Gastrocnemius medialis (tissue), 4 donors: Measurements from ENCODE around the gene BCL11A. TPM values are rescaled to one million over a fixed set of nuclear protein-coding genes. Genes with fewer than 3 reads are reported as not detected.

Experiments used
- ATAC-seq, 2 donors: fragments of 150-250 bp; one replicate each; pipeline ENCODE4 v1.9.1; 2016
- DNase-seq, 2 donors: peaks; one replicate each; pipeline ENCODE4 v3.0.0-alpha.2; 2019
- H3K27ac ChIP-seq, 4 donors: fragments of 200-600 bp; sonication (generic); 1 replicate in 1 of 4; 2 replicates in 3 of 4; pipeline ENCODE4 v1.5.1; 2016 to 2018; ENCODE audit warnings: mild to moderate bottlenecking in 2 of 4, moderate library complexity in 1 of 4
- H3K27me3 ChIP-seq, 3 donors: fragments of 200-600 bp; sonication (generic) in 2 of 3; 1 replicate in 1 of 3; 2 replicates in 2 of 3; pipeline versions ENCODE4 v1.5.1 to v1.6.0; 2016 to 2019; ENCODE audit warnings: mild to moderate bottlenecking in 1 of 3, moderate library complexity in 1 of 3
- H3K36me3 ChIP-seq, 2 donors: fragments of 200-600 bp; sonication (generic) in 1 of 2; one replicate each; pipeline ENCODE4 v1.5.1; 2017 to 2018
- H3K4me1 ChIP-seq, 2 donors: fragments of 200-600 bp; sonication (generic) in 1 of 2; one replicate each; pipeline ENCODE4 v1.5.1; 2016 to 2017; ENCODE audit warnings: mild to moderate bottlenecking in 2 of 2
- H3K4me3 ChIP-seq, 4 donors: fragments of 200-600 bp; sonication (generic) in 3 of 4; 1 replicate in 1 of 4; 2 replicates in 3 of 4; pipeline ENCODE4 v1.5.1; 2016 to 2019; ENCODE audit warnings: mild to moderate bottlenecking in 2 of 4
- H3K9me3 ChIP-seq, 3 donors: fragments of 200-600 bp; sonication (generic) in 2 of 3; 1 replicate in 1 of 3; 2 replicates in 2 of 3; pipeline ENCODE4 v1.5.1; 2016 to 2019
- POLR2A ChIP-seq, 2 donors: fragments of 450-650 bp; IDR thresholded peaks; one replicate each; pipeline ENCODE4 v1.6.1; 2017; ENCODE audit warnings: antibody characterized with exemption in 2 of 2, mild to moderate bottlenecking in 2 of 2, moderate library complexity in 2 of 2
- in situ Hi-C, 4 donors: fragments of 200-750 bp; cut with MboI; loops; one replicate each; pipeline versions ENCODE4 v1.15.0 to v1.8.0; 2017; ENCODE audit warnings: low sequenced_read_pairs in 4 of 4
- intact Hi-C: fragments of 100-400 bp; cut with DNase I; formaldehyde crosslinking; loops from one replicate; pipeline ENCODE4 v1.15.1; 2023; ENCODE audit warnings: low total_unique reads
- total RNA-seq, 4 donors: library from RNA; depleted of rRNA; stranded (reverse); fragments of >200 nt; gene quantifications; one replicate each; pipeline versions ENCODE4 v1.1.0 to v1.2.3, GENCODE V29; 2016
- TF ChIP-seq, protein P1 (sequence below), 5 experiments: fragments of 450-650 bp in 3 of 5; fragments of 200-600 bp in 2 of 5; sonication (generic) in 2 of 5; IDR thresholded peaks in 4 of 5; conservative IDR thresholded peaks in 1 of 5; 1 replicate in 4 of 5; 2 replicates in 1 of 5; pipeline ENCODE4 v1.5.1; 2016 to 2019; ENCODE audit warnings: antibody characterized with exemption in 5 of 5, mild to moderate bottlenecking in 3 of 5, moderate library complexity in 3 of 5

Gene BCL11A
- total RNA-seq, 4 donors from 2014 or later, result 0.04 to 1.0 (median 0.07) TPM; not detected in 1

DNA sequence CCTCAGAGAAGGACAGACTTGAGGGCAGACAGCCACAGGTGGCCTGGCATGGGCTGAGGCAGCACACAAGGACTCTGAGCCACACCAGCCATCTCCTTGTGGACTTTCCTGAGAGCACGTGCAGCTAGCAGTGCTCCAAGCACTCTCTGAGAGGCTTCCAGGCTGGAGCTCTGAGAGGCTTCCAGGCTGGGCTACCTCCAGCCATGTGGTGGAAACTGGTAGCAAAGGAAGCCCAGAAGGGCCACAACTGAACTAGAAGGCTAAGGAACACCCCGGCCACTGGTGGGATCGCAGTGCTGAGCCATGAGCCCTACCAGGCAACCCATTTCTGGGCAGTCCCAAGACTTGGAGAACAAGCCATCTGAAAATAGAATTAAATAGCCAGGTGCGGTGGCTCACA is 39.5 kb downstream of the BCL11A start:
- in situ Hi-C loops (no loop called here), intact Hi-C loops (no loop called here)
- no peak for DNase-seq
- H3K4me3 ChIP-seq, result no peak overlapping the region
- no peaks in the 10 kb centered on the region for H3K4me1 ChIP-seq
- no peak overlapping the region for H3K27ac ChIP-seq
- H3K9me3 ChIP-seq, result no peaks in the 10 kb centered on the region
- TF ChIP-seq, protein P1, sequence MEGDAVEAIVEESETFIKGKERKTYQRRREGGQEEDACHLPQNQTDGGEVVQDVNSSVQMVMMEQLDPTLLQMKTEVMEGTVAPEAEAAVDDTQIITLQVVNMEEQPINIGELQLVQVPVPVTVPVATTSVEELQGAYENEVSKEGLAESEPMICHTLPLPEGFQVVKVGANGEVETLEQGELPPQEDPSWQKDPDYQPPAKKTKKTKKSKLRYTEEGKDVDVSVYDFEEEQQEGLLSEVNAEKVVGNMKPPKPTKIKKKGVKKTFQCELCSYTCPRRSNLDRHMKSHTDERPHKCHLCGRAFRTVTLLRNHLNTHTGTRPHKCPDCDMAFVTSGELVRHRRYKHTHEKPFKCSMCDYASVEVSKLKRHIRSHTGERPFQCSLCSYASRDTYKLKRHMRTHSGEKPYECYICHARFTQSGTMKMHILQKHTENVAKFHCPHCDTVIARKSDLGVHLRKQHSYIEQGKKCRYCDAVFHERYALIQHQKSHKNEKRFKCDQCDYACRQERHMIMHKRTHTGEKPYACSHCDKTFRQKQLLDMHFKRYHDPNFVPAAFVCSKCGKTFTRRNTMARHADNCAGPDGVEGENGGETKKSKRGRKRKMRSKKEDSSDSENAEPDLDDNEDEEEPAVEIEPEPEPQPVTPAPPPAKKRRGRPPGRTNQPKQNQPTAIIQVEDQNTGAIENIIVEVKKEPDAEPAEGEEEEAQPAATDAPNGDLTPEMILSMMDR (IDR thresholded peaks at IDR 0.05 in 4 of 5, conservative IDR thresholded peaks at IDR 0.05 in 1 of 5), result no peak
- no peak for TF ChIP-seq POLR2A (IDR thresholded peaks at IDR 0.05)
- peaks cover 0 to 3% (median 2%) of the 10 kb centered on the region in 3 donors for H3K27me3 ChIP-seq
- ATAC-seq, result no peak
- H3K36me3 ChIP-seq, result no peaks in the 10 kb centered on the region

DNA sequence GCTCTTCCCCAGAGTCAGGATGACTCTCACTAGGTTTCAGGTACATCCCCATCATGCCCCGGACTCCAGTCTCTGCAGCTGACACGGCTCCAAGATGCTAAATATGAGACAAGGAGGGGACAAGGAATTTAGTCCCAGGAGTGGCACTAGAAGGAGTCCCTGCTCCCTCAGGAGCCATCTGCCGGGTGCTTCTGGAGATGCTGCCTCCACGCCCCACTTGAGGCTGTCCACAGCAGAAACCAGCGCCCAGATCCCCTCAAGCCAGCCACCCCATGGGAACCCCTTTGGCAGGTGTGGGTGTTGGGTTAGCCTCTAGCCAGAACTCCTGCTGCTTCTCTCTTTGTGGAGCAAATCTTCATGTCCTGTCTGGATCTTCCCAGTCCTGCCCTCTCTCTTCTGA is 40.3 kb downstream of the BCL11A start:
- no peak for DNase-seq
- H3K27ac ChIP-seq, result no peak overlapping the region
- intact Hi-C loops (no loop called here), in situ Hi-C loops (no loop called here)
- H3K9me3 ChIP-seq, result no peaks in the 10 kb centered on the region
- no peak overlapping the region for H3K4me3 ChIP-seq
- TF ChIP-seq, protein P1 (IDR thresholded peaks at IDR 0.05 in 4 of 5, conservative IDR thresholded peaks at IDR 0.05 in 1 of 5), result no peak
- TF ChIP-seq POLR2A (IDR thresholded peaks at IDR 0.05), result no peak
- no peaks in the 10 kb centered on the region for H3K4me1 ChIP-seq
- H3K36me3 ChIP-seq, result no peaks in the 10 kb centered on the region
- ATAC-seq, result no peak
- H3K27me3 ChIP-seq, result peaks cover 0 to 3% (median 2%) of the 10 kb centered on the region in 3 donors

DNA sequence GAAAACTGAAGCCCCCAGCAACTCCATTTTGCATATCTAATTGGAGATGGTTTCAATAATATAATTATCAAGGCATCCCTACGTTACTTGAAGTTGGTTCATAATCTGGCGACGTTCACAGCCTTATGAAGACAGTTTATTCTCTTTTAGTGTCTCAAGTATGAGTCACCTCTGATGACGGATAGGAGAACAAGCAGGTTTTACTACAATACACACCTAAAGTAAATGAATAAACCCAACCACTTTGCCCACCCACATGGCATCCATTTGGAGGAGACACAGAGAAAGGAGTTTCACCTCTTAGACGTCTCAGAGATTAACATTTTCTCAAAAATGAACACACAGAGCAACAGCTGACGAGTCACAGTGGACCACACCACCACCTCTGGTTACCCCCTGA is 40.8 kb downstream of the BCL11A start:
- Histone ChIP-seq H3K4me1 (no peaks in the 10 kb centered on the region), H3K27ac (no peak overlapping the region), H3K4me3 (no peak overlapping the region), H3K9me3 (no peaks in the 10 kb centered on the region), H3K36me3 (no peaks in the 10 kb centered on the region), H3K27me3 (peaks cover 0 to 3% (median 2%) of the 10 kb centered on the region in 3 donors)
- intact Hi-C loops, result no loop called here
- DNase-seq (no peak), ATAC-seq (no peak)
- in situ Hi-C loops, result no loop called here
- no peak for TF ChIP-seq POLR2A (IDR thresholded peaks at IDR 0.05)
- TF ChIP-seq, protein P1 (IDR thresholded peaks at IDR 0.05 in 4 of 5, conservative IDR thresholded peaks at IDR 0.05 in 1 of 5), result no peak

- no peaks in the 10 kb centered on the region for H3K36me3 ChIP-seq
- H3K9me3 ChIP-seq, result no peaks in the 10 kb centered on the region
- in situ Hi-C loops, result no loop called here
- ATAC-seq, result no peak
- H3K27ac ChIP-seq, result no peak overlapping the region
- no peaks in the 10 kb centered on the region for H3K4me1 ChIP-seq
- intact Hi-C loops, result no loop called here
- DNase-seq, result no peak
- peaks cover 0 to 3% (median 2%) of the 10 kb centered on the region in 3 donors for H3K27me3 ChIP-seq
- TF ChIP-seq POLR2A (IDR thresholded peaks at IDR 0.05), result no peak
- TF ChIP-seq, protein P1 (IDR thresholded peaks at IDR 0.05 in 4 of 5, conservative IDR thresholded peaks at IDR 0.05 in 1 of 5), result no peak
- no peak overlapping the region for H3K4me3 ChIP-seq
Measured at GRCh38 chr2:60512062-60512622, 41.3 kb downstream of the BCL11A start.

GRCh38 chr2:60510713-60511112 is 42.7 kb downstream of the BCL11A start:
- Histone ChIP-seq H3K27ac (no peak overlapping the region), H3K9me3 (no peaks in the 10 kb centered on the region), H3K4me1 (no peaks in the 10 kb centered on the region), H3K36me3 (no peaks in the 10 kb centered on the region), H3K27me3 (peaks cover 0 to 3% (median 2%) of the 10 kb centered on the region in 3 donors), H3K4me3 (no peak overlapping the region)
- no peak for DNase-seq
- in situ Hi-C loops, result no loop called here
- TF ChIP-seq, protein P1 (IDR thresholded peaks at IDR 0.05 in 4 of 5, conservative IDR thresholded peaks at IDR 0.05 in 1 of 5), result no peak
- TF ChIP-seq POLR2A (IDR thresholded peaks at IDR 0.05), result no peak
- intact Hi-C loops, result no loop called here
- ATAC-seq, result no peak
